Small intestine (tissue), 7 donors: ENCODE measurements around the gene SLC18A3. TPM values are rescaled to one million over a fixed set of nuclear protein-coding genes. Genes with fewer than 3 reads are reported as not detected.

Experiments
- DNase-seq, 2 donors: peaks; one replicate each; pipeline versions ENCODE4 v3.0.0 to v3.0.0-alpha.2; 2013
- FAIRE-seq: peaks from 2 replicates; lab custom pipeline; 2012; peaks lifted over from hg19 to GRCh38; lab: Jason Lieb, UNC
- H3K27ac ChIP-seq, 3 donors: one replicate each; pipeline ENCODE4 v1.5.1; 2013; ENCODE audit warnings: low read length in 2 of 3, mild to moderate bottlenecking in 2 of 3, control low read depth in 1 of 3, inconsistent platforms in 1 of 3, low read depth in 1 of 3, moderate library complexity in 1 of 3
- H3K27me3 ChIP-seq, 3 donors: one replicate each; pipeline ENCODE4 v1.6.1; 2013; ENCODE audit warnings: low read length in 3 of 3, inconsistent platforms in 1 of 3; ENCODE audit not compliant: control insufficient read depth in 3 of 3, insufficient read depth in 3 of 3
- H3K36me3 ChIP-seq, 3 donors: one replicate each; pipeline ENCODE4 v1.6.1; 2013; ENCODE audit warnings: low read length in 3 of 3, inconsistent platforms in 1 of 3, low read depth in 1 of 3, mild to moderate bottlenecking in 1 of 3, moderate library complexity in 1 of 3; ENCODE audit not compliant: control insufficient read depth in 3 of 3, insufficient read depth in 2 of 3
- H3K4me1 ChIP-seq, 3 donors: one replicate each; pipeline ENCODE4 v1.6.1; 2013; ENCODE audit warnings: low read length in 2 of 3, inconsistent platforms in 1 of 3, low read depth in 1 of 3, mild to moderate bottlenecking in 1 of 3, moderate library complexity in 1 of 3; ENCODE audit not compliant: control insufficient read depth in 3 of 3, insufficient read depth in 2 of 3
- H3K4me3 ChIP-seq, 3 donors: one replicate each; pipeline ENCODE4 v1.5.1; 2013; ENCODE audit warnings: low read length in 3 of 3, control low read depth in 1 of 3, inconsistent platforms in 1 of 3, low read depth in 1 of 3, mild to moderate bottlenecking in 1 of 3, moderate library complexity in 1 of 3
- H3K9me3 ChIP-seq, 2 donors: one replicate each; pipeline ENCODE4 v1.6.1; 2013; ENCODE audit warnings: low read depth in 1 of 2, low read length in 1 of 2; ENCODE audit not compliant: control insufficient read depth in 2 of 2, insufficient read depth in 1 of 2
- WGBS, 3 donors: extraction: QIAGEN DNeasy Blood & Tissue Kit; methylation state at CpG; one replicate each; pipeline ENCODE4 v1.1.7; 2013; 5-methylcytosine and 5-hydroxymethylcytosine counted together
- polyA plus RNA-seq, 4 donors: library from polyadenylated mRNA; stranded (reverse) in 3 of 4; unstranded in 1 of 4; fragments of 200-250 nt in 3 of 4; fragments of 120-200 nt in 1 of 4; gene quantifications; one replicate each; pipeline versions ENCODE4 v1.2.1 to v1.2.3, GENCODE V29; 2013
- donor health status: healthy with polysubstance abuse.
- donor health status: control.
- donor health status: control.
- donor health status: Bipolar disorder and iron deficiency.
- donor health status: healthy.

The SLC18A3 gene
- polyA plus RNA-seq, 4 donors = 0.07 to 2.7 TPM; not detected in 2

- FAIRE-seq = no peak
- Histone ChIP-seq H3K27ac (no peak overlapping the region), H3K27me3 (peaks cover 3 to 75% (median 49%) of the 10 kb centered on the region in 3 donors), H3K4me3 (no peak overlapping the region), H3K36me3 (no peaks in the 10 kb centered on the region), H3K4me1 (peaks cover 0 to 6% (median 0%) of the 10 kb centered on the region in 3 donors), H3K9me3 (no peaks in the 10 kb centered on the region)
- DNase-seq = no peak
- WGBS, 3 donors = 74 to 79% (median 75%) methylated on average over 6 of the region's 6 CpGs
Observed at GRCh38 chr10:49616421-49617101, 6.5 kb downstream of the SLC18A3 start.

DNA sequence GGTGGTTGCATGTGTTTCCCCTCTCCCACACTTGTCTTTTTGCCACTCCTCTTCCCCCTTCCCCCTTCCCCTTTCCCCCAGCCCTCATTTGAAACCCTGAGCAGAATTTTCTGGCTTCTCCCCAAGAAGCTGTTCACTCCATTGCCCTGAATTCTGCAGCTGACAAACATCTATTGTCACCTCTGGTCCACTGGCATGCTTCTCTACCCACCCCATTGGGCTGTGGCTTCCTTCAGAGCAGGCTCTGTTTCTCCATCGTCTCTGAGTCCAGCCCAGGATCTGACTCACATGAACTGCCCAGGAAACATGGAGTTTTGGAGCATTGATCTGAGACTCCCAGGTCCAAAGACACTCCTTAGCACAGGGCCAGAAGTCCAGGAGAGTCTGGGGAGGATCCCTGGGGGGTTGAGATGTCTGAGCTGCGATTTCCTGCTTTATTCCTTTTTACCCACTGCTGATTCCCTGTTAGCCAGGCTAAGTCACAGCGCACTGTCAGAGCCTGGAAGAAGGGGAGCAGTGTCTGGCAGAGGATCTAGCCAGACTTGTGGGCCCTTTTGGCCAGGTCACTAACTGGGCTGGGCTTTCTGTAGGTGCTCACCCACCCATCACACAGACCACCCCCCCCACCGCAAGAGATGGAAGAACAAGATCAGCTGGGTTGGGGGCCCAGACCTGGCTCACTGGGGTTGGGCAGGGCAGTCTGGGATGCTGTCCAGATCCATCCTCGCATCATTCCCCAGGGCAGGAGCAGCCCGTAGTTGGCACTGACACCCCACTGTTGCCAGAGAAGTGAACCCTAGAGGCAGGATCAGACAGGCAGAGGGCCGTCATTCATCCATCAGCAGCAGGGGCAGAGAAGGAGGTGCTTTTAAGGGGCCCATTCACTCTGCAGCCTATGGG, 7.3 kb downstream of the SLC18A3 start:
- 59 to 65% (median 64%) methylated on average over 7 of the region's 7 CpGs for WGBS, 3 donors
- H3K27ac ChIP-seq = no peak overlapping the region
- peaks cover 3 to 66% (median 41%) of the 10 kb centered on the region in 3 donors for H3K27me3 ChIP-seq

GRCh38 chr10:49618821-49619220, 8.7 kb downstream of the SLC18A3 start:
- no peak for FAIRE-seq
- WGBS, 3 donors = 69 to 73% (median 72%) methylated on average over 2 of the region's 2 CpGs
- H3K9me3 ChIP-seq = no peaks in the 10 kb centered on the region

More for the DNA sequence above, 7.3 kb downstream of the SLC18A3 start:
- no peak for DNase-seq
- Histone ChIP-seq H3K36me3 (no peaks in the 10 kb centered on the region), H3K4me3 (no peak overlapping the region), H3K9me3 (no peaks in the 10 kb centered on the region), H3K4me1 (no peaks in the 10 kb centered on the region)
- FAIRE-seq = no peak

DNA sequence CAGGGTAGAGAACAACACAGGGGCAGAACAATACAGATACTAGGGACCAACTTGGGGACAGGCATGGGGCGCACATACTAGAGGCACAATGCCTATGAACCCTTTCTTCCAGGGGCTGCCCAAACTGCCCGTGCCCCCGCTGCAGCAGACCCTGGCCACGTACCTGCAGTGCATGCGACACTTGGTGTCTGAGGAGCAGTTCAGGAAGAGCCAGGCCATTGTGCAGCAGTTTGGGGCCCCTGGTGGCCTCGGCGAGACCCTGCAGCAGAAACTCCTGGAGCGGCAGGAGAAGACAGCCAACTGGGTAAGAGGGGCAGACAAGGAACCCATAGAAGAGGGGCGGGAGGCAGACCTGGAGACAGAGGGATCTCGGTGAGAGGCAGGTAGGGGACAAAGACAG, 9.5 kb downstream of the SLC18A3 start:
- no peak for FAIRE-seq
- Histone ChIP-seq H3K4me1 (no peaks in the 10 kb centered on the region), H3K27ac (no peak overlapping the region), H3K36me3 (no peaks in the 10 kb centered on the region), H3K9me3 (no peaks in the 10 kb centered on the region), H3K27me3 (peaks cover 0 to 46% (median 23%) of the 10 kb centered on the region in 3 donors), H3K4me3 (no peak overlapping the region)
- no peak for DNase-seq
- 62 to 66% (median 62%) methylated on average over 10 of the region's 10 CpGs for WGBS, 3 donors

More at GRCh38 chr10:49618821-49619220, 8.7 kb downstream of the SLC18A3 start:
- Histone ChIP-seq H3K4me1 (no peaks in the 10 kb centered on the region), H3K4me3 (no peak overlapping the region), H3K36me3 (no peaks in the 10 kb centered on the region), H3K27me3 (peaks cover 3 to 52% (median 26%) of the 10 kb centered on the region in 3 donors), H3K27ac (no peak overlapping the region)
- no peak for DNase-seq

DNA sequence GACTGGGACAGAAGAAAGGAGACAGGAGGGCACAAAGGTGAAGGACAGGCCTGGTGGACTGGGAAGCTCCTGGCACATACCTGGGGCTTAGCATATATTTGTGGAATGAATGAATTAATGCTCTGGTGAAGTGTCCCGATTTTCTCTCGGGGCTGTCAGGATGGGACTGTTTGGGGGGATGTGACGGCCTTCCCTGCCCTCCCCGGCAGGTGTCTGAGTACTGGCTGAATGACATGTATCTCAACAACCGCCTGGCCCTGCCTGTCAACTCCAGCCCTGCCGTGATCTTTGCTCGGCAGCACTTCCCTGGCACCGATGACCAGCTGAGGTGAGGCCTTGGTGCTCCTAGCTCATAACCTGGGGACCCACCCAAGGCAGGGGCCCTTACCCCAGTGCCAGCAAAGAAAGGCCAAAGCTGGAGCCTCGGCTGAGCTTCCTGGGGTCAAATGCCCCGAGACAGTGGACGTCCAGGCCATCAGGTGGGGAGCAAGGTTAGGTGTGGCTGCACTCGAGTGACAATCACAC, 10.2 kb downstream of the SLC18A3 start:
- Histone ChIP-seq H3K36me3 (no peaks in the 10 kb centered on the region), H3K9me3 (no peaks in the 10 kb centered on the region), H3K27ac (no peak overlapping the region), H3K4me3 (no peak overlapping the region), H3K4me1 (no peaks in the 10 kb centered on the region), H3K27me3 (peaks cover 0 to 39% (median 18%) of the 10 kb centered on the region in 3 donors)
- FAIRE-seq = no peak
- WGBS, 3 donors = 63 to 78% (median 71%) methylated on average over 12 of the region's 12 CpGs
- DNase-seq = no peak

- Histone ChIP-seq H3K36me3 (no peaks in the 10 kb centered on the region), H3K9me3 (no peaks in the 10 kb centered on the region), H3K4me1 (no peaks in the 10 kb centered on the region), H3K27me3 (peaks cover 0 to 33% (median 14%) of the 10 kb centered on the region in 3 donors), H3K4me3 (no peak overlapping the region), H3K27ac (no peak overlapping the region)
- 56 to 58% (median 57%) methylated on average over 6 of the region's 6 CpGs for WGBS, 3 donors
- no peak for FAIRE-seq
- DNase-seq = no peak
Observed at GRCh38 chr10:49620841-49621378, 10.8 kb downstream of the SLC18A3 start.

- no peaks in the 10 kb centered on the region for H3K4me1 ChIP-seq
- H3K27ac ChIP-seq = no peak overlapping the region
- no peak for FAIRE-seq
- WGBS, 3 donors = 52 to 69% (median 59%) methylated on average over 6 of the region's 6 CpGs
- H3K27me3 ChIP-seq = peaks cover 0 to 26% (median 12%) of the 10 kb centered on the region in 3 donors
- H3K4me3 ChIP-seq = no peak overlapping the region
- DNase-seq = no peak
- H3K9me3 ChIP-seq = no peaks in the 10 kb centered on the region
- no peaks in the 10 kb centered on the region for H3K36me3 ChIP-seq
Observed at GRCh38 chr10:49621561-49621960, 11.5 kb downstream of the SLC18A3 start.
